PFSK-1 (cell line): Measurements from ENCODE around the gene DEFB131B.
"Not testable (repeated sequence)": the region's sequence is repeated elsewhere in the genome, so short reads cannot be mapped to it uniquely, and the experiment has no call there.

Experiments used
- POLR2AphosphoS5 ChIP-seq: IDR thresholded peaks from 2 replicates; pipeline ENCODE4 v1.6.1; 2012; ENCODE audit warnings: low read depth, mild to moderate bottlenecking, control low read depth, low read length, moderate library complexity
- REST ChIP-seq, 2 experiments: IDR thresholded peaks; 2 replicates each; pipeline versions ENCODE4 v1.6.1 to v1.8.0; 2011 to 2012; ENCODE audit warnings: low read depth in 2 of 2, low read length in 2 of 2, control low read depth in 1 of 2, inconsistent platforms in 1 of 2, mild to moderate bottlenecking in 1 of 2, moderate library complexity in 1 of 2; ENCODE audit not compliant: insufficient read depth in 1 of 2
- TAF1 ChIP-seq: IDR thresholded peaks from 2 replicates; pipeline ENCODE4 v1.6.1; 2012; ENCODE audit warnings: low read length, control low read depth, borderline replicate concordance; ENCODE audit not compliant: insufficient read depth

DNA sequence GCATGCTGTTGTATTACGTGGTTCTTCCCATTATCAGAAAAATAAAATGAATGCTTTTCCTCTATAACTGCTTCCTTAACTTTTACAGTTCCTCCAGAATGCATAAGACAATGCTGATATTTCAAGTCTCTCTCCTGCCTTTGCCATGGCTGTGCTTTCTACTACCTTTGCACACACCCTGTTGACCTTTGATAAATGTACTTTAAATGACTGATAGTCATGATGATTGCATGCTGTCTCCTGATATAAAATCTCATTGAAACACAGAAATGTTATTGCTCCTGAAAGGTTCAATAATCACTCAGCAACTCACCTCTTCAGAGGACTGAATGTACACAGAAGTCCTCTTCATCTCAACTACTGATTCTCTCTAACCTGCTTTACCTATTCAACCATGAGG, at the start of gene DEFB131B:
- not testable (repeated sequence) for TF ChIP-seq POLR2AphosphoS5; TAF1; REST (IDR thresholded peaks at IDR 0.05; ENCODE audit: insufficient read depth in 1 of 2, low read depth in 2 of 2, low read length in 2 of 2)
